ENCODE data around the gene GABRG3.

Gene GABRG3

GRCh38 chr15:27579738-27580137 is 608.8 kb downstream of the GABRG3 start:
- no peak for DNase-seq (ENCODE audit: low spot score)

GRCh38 chr15:27582726-27583410 is 611.9 kb downstream of the GABRG3 start:
- DNase-seq (ENCODE audit: low spot score), result no peak

- no peak for DNase-seq (ENCODE audit: low spot score)
These were observed 612.7 kb downstream of the GABRG3 start for GRCh38 chr15:27583651-27584050.

- DNase-seq (ENCODE audit: low spot score), result no peak
These were observed 614.2 kb downstream of the GABRG3 start for GRCh38 chr15:27585041-27585640.

GRCh38 chr15:27587810-27588209 is 616.8 kb downstream of the GABRG3 start:
- no peak for DNase-seq (ENCODE audit: low spot score)

GRCh38 chr15:27589260-27589659 is 618.3 kb downstream of the GABRG3 start:
- no peak for DNase-seq (ENCODE audit: low spot score)

GRCh38 chr15:27589782-27590181 is 618.8 kb downstream of the GABRG3 start:
- no peak for DNase-seq (ENCODE audit: low spot score)
